ENCODE data around the gene FKBP14. TPM values are rescaled to one million over a fixed set of nuclear protein-coding genes. Genes with fewer than 3 reads are reported as not detected.

FKBP14 gene
- total and polyA plus RNA-seq, 9 of the 15 experiments (the other 6 are each of a cell fraction or from before 2014, with no cell fraction given) = 5.3 to 27.9 (median 14.3) TPM

GRCh38 chr7:30005464-30005863 lies 21.0 kb downstream of the FKBP14 start:
- POLR2A ChIA-PET = no interaction called here
- FAIRE-seq (no peak), ATAC-seq (no peak)

GRCh38 chr7:30003098-30003497 lies 23.4 kb downstream of the FKBP14 start:
- in situ Hi-C loops (cut with MboI) (no loop called here), intact Hi-C loops (cut with micrococcal nuclease) (no loop called here)
- POLR2A ChIA-PET = interaction anchor here (1.0 to 1.2 kb wide), 2 partner anchors 10 to 21 kb away, joined by 3 to 4 read pairs; no protein-coding TSS in a partner anchor
- DNase-seq (ENCODE audit: extremely low read depth in 1 of 4, low spot score in 3 of 4) (no peak), FAIRE-seq (no peak), ATAC-seq (no peak)
- 5% methylated on average over 6 of the region's 6 CpGs for WGBS (ENCODE audit: insufficient coverage, low coverage, missing lambda C conversion rate)
- Histone ChIP-seq H3K9me1 (ENCODE audit: control insufficient read depth, insufficient read depth, low read length) (no peaks in the 10 kb centered on the region), H3K27ac (ENCODE audit: extremely low read depth, low read depth, low read length) (no peak overlapping the region), H3K4me1 (replicated peaks in 1 of 2; ENCODE audit: control insufficient read depth in 2 of 2, insufficient read depth in 2 of 2, low read length in 2 of 2) (no peaks in the 10 kb centered on the region), H3K9ac (ENCODE audit: insufficient read depth in 1 of 2, low read depth in 2 of 2, low read length in 2 of 2) (no peak overlapping the region), H2AFZ (ENCODE audit: low read depth, low read length) (peak overlapping the region; percentile 6; the same call in 1 of the 2 replicates), H3K27me3 (ENCODE audit: control insufficient read depth in 2 of 2, insufficient read depth in 2 of 2, low read length in 2 of 2) (no peaks in the 10 kb centered on the region), H3K4me2 (ENCODE audit: insufficient read depth, low read length) (no peak overlapping the region), H3K4me3 (no peak overlapping the region), H3K79me2 (ENCODE audit: control insufficient read depth, insufficient read depth, low read length) (no peaks in the 10 kb centered on the region), H3K36me3 (ENCODE audit: control insufficient read depth, insufficient read depth, low read length) (no peaks in the 10 kb centered on the region), H4K20me1 (replicated peaks; ENCODE audit: control insufficient read depth, insufficient read depth, low read length) (no peaks in the 10 kb centered on the region), H3K9me3 (replicated peaks; ENCODE audit: control insufficient read depth, insufficient read depth, low read depth, low read length) (no peaks in the 10 kb centered on the region)
- TF ChIP-seq SUPT5H (IDR thresholded peaks at IDR 0.05) (no peak), ZNF79 (CRISPR knock-in tag; IDR thresholded peaks at IDR 0.05; ENCODE audit: low read depth) (no peak), BDP1 (IDR thresholded peaks at IDR 0.05; ENCODE audit: insufficient read depth, insufficient read length) (no peak), PTRF (tag; IDR thresholded peaks at IDR 0.05) (no peak), ZZZ3 (IDR thresholded peaks at IDR 0.05) (no peak), E2F4 (CRISPR knock-in tag; IDR thresholded peaks at IDR 0.05; ENCODE audit: low read depth) (no peak), SMAD3 (CRISPR knock-in tag; conservative IDR thresholded peaks at IDR 0.05) (no peak), NR0B1 (IDR thresholded peaks at IDR 0.05; ENCODE audit: partially characterized antibody) (no peak), RB1 (IDR thresholded peaks at IDR 0.05; ENCODE audit: low read depth) (no peak), DDX20 (tag; IDR thresholded peaks at IDR 0.05; ENCODE audit: low read depth) (no peak), EGR1 (conservative IDR thresholded peaks at IDR 0.05) (no peak), TRIM24 (IDR thresholded peaks at IDR 0.05) (no peak), NFIX (CRISPR knock-in tag; IDR thresholded peaks at IDR 0.05; ENCODE audit: low read depth) (no peak), TAF9B (IDR thresholded peaks at IDR 0.05; ENCODE audit: partially characterized antibody) (no peak)
- BruUV-seq (replicated peaks) = no TSS peak
- CTCF ChIA-PET (ENCODE audit: low intra/inter-chr PET ratio) = no interaction called here

More at GRCh38 chr7:30005464-30005863, 21.0 kb downstream of the FKBP14 start:
- no peaks in the 10 kb centered on the region for H3K9me1 ChIP-seq (ENCODE audit: control insufficient read depth, insufficient read depth, low read length)
- intact Hi-C loops (cut with micrococcal nuclease) = no loop called here
- CTCF ChIA-PET (ENCODE audit: low intra/inter-chr PET ratio) = no interaction called here
- in situ Hi-C loops (cut with MboI) = no loop called here
- no peaks in the 10 kb centered on the region for H3K79me2 ChIP-seq (ENCODE audit: control insufficient read depth, insufficient read depth, low read length)
- H2AFZ ChIP-seq (ENCODE audit: low read depth, low read length) = no peak overlapping the region
- H3K9me3 ChIP-seq (replicated peaks; ENCODE audit: control insufficient read depth, insufficient read depth, low read depth, low read length) = no peaks in the 10 kb centered on the region
- no TSS peak for BruUV-seq (replicated peaks)
- no peaks in the 10 kb centered on the region for H4K20me1 ChIP-seq (replicated peaks; ENCODE audit: control insufficient read depth, insufficient read depth, low read length)
- H3K27ac ChIP-seq (ENCODE audit: extremely low read depth, low read depth, low read length) = no peak overlapping the region
- H3K4me3 ChIP-seq = no peak overlapping the region
- no peak for DNase-seq (ENCODE audit: extremely low read depth in 1 of 4, low spot score in 3 of 4)
- no peaks in the 10 kb centered on the region for H3K27me3 ChIP-seq (ENCODE audit: control insufficient read depth in 2 of 2, insufficient read depth in 2 of 2, low read length in 2 of 2)
- no peak overlapping the region for H3K9ac ChIP-seq (ENCODE audit: insufficient read depth in 1 of 2, low read depth in 2 of 2, low read length in 2 of 2)
- no peaks in the 10 kb centered on the region for H3K36me3 ChIP-seq (ENCODE audit: control insufficient read depth, insufficient read depth, low read length)
- WGBS (ENCODE audit: insufficient coverage, low coverage, missing lambda C conversion rate) = 10% methylated on average over 3 of the region's 3 CpGs
- no peak overlapping the region for H3K4me2 ChIP-seq (ENCODE audit: insufficient read depth, low read length)
- no peak for TF ChIP-seq GATA2 (CRISPR knock-in tag; IDR thresholded peaks at IDR 0.05)
- no peak for TF ChIP-seq FOS (IDR thresholded peaks at IDR 0.05; ENCODE audit: extremely low read depth, insufficient read length)
- H3K4me1 ChIP-seq (replicated peaks in 1 of 2; ENCODE audit: control insufficient read depth in 2 of 2, insufficient read depth in 2 of 2, low read length in 2 of 2) = no peaks in the 10 kb centered on the region
